HS-27A (cell line): ENCODE data around the gene NUTM1.

ENCODE experiments used
- DNase-seq: peaks from one replicate; pipeline ENCODE4 v3.0.0-alpha.2; 2012; ENCODE audit warnings: low read depth, missing footprints

NUTM1 gene

DNA sequence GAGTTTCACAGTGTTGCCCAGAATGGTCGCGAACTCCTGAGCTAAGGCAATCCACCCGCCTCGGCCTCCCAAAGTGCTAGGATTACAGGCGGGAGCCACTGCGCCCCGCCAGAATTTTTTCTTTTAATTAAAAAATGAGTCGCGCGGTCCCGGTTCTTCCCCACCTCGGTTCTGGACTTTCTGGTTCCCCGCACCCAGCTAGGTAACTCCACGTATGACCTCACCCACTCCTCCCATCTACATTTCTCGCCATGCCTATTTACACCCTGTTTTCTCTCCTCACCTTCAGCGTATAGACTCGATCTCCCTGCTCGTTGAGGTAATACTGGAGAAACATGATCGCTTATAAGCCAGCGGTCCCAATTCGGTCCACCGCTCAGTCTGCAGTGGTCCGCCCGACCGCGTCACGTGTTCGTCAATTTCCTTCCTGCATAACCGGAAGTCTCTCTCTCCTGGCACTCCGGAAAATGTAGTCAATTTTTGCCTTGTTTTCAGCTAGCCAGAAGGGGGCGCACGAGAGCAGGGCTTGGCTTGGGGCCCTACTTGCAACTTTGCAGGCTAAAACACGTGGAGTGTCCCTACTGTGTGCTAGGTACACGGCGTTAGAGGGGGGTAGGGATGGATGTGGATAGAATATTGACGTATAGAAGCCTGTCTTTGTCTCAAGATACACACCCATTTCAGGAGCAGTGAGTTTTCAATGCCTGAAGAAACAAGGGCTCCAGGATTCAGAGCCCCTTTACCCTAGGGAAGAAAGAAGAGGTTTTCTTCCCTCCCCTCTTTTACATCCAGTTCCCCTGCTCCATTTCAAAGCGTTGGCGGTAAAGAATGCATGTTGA lies at the start of gene NUTM1, which contains the start of gene NOP10:
NUTM1 (plus strand) TSS at position 579 of the 839 bp plus-strand sequence. CDS start 382 bp downstream, outside the sequence.
NOP10 (minus strand) TSS at position 400 of the 839 bp plus-strand sequence; CDS start at position 337, 63 bp downstream.
- DNase-seq, result peak; percentile 85

GRCh38 chr15:34297059-34297458 lies 46.1 kb upstream of the NUTM1 start:
- DNase-seq, result no peak

DNA sequence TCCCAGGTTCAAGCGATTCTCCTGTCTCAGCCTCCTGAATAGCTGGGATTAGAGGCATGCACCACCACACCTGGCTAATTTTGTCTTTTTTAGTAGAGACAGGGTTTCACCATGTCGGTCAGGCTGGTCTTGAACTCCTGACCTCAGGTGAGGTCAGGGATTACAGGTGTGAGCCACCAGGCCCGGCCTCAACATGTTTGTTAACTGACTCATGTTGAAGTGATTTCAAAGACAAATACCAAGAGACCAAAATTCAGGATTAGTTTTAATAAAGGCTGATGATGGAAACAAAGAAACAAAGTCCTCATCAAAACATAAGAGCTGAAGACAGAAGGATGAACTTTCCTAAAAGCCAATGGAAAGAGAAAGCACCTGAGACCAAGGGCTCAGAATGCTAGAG lies 42.1 kb upstream of the NUTM1 start:
- DNase-seq, result no peak

- DNase-seq, result peak; percentile 8
These were observed 38.5 kb upstream of the NUTM1 start for GRCh38 chr15:34304613-34305012.

DNA sequence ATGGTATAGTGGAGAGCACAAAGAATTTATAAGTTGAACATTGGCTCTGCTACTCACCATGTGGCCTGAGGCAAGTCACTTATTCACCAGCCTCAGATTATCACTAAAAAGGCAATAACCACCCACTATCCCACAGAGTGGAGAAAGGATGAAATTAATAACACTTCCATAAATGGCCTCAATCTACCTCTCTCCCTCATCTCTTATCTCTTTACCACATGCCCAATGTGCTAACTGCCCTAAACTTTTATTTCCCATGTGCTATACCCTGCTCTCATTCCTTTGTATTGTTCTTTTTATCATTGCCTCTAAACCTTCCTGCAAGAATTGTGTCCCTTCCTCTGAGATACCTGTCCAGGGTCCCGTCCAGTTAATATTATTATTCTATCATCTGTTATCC lies 31.6 kb upstream of the NUTM1 start:
- DNase-seq, result no peak

- no peak for DNase-seq
These were observed 28.3 kb upstream of the NUTM1 start for GRCh38 chr15:34314491-34315490.

DNA sequence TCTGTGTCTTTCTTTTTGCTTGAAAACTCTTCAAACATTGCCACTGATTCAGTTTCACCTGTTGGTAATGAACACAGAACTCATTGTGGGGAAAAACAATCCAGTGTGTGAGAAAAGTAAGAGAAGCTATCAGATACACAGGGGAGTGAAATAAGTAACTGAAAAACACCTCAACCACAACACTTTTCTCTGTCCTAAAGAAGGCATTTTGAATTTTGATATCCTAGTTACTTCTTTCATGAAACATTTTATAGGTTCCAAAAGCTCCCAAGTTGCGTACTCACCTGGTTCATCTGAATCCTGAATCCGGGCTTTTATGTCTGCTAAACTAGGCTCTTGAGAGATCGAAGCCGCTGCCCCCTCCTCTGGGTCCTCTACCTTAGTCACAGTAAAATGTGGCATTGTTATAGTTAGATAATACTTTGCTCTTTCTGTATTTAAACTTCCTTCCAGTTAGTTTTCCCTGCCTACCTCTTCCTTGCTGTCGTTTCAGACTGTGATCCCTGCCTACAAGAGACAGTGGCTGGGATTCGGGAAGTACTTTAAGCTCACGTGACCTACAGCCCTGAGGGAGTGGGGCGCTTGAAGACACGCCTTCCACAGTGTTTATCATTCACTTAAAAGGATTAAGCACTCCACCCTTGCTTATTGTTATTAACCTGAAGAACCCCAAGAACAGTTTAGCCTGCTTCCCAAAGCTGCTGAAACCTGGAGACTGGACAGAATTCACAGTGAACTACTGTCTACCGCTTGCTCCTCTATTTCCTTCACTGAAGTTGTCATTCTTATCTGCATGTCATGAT lies 24.6 kb upstream of the NUTM1 start:
- DNase-seq, result no peak

DNA sequence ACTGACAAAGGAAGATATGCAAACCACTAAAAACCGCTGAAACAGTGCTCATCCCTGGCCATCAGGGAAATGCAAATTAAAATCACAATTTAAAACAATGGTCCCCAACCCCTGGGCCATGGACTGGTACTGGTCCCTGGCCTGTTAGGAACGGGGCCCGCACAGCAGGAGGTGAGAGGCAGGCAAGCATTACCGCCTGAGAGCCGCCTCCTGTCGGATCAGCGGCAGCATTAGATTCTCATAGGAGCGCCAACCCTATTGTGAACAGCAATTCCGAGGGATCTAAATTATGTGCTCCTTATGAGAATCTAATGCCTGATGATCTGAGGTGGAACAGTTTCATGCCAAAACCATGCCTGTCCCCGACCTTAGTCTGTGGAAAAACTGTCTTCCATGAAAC lies 19.9 kb upstream of the NUTM1 start:
- no peak for DNase-seq

- no peak for DNase-seq
These were observed 18.2 kb upstream of the NUTM1 start for GRCh38 chr15:34324933-34325332.

GRCh38 chr15:34325368-34325767 lies 17.7 kb upstream of the NUTM1 start:
- no peak for DNase-seq

DNA sequence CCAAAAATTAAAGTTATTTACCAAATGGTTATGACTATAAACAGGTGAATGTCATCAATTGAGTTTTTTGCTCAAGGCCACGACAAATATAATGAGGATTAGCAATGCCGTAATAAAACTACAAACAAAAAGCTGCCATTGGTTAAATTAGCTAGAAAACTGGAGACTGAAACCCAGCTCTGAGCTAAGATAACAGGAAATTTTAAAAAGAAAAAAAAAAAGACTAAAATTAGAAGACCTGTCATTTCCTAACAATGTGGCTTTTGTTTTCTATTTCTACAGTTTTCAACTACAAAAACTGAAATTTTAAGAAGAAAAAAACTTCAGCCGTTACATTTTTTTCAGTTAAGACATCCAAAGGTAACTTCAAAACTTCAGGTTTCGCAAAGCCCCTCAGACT lies 15.2 kb upstream of the NUTM1 start:
- no peak for DNase-seq

GRCh38 chr15:34329006-34329405 lies 14.1 kb upstream of the NUTM1 start:
- DNase-seq, result no peak

GRCh38 chr15:34330279-34330678 lies 12.8 kb upstream of the NUTM1 start:
- DNase-seq, result no peak

DNA sequence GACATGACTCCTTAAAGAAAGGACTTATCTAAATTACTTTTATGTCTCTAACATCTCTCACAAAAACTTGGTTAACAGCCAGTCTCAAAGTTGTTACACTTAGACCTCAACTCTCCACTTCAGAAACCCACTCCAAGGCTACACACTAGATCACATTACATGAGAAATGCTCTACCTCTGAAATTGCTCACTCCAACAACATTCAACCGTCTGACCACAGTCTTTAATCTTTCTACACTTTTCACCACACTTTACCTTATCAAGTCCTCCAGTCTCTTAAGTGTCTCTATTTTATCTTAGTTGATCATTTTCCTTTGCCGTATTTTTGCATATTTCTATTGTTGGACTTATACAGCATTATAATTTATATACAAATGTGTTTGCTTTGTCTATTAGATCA lies 11.3 kb upstream of the NUTM1 start:
- no peak for DNase-seq

DNA sequence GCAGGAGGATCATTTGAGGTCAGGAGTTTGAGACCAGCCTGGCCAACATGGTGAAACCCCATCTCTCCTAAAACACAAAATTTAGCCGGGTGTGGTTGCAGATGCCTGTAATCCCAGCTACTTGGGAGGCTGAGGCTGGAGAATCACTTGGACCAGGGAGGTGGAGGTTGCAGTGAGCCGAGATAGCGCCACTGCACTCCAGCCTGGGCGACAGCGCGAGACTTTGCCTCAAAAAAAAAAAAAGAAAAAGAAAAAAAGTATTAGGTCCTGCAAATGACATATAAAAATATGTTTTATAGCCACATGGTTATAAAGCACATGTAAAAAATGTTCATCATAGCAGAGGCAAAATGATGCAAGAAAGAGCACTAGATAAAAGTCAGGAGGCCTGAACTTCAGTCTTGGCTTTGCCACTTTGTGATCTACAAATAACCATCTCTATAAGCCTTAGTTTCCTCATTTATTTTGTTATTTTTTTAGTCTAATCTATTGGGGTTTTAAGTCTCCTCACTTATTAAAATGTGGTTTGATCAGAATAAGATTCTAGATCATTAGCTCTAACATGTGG lies 10.5 kb upstream of the NUTM1 start:
- no peak for DNase-seq

DNA sequence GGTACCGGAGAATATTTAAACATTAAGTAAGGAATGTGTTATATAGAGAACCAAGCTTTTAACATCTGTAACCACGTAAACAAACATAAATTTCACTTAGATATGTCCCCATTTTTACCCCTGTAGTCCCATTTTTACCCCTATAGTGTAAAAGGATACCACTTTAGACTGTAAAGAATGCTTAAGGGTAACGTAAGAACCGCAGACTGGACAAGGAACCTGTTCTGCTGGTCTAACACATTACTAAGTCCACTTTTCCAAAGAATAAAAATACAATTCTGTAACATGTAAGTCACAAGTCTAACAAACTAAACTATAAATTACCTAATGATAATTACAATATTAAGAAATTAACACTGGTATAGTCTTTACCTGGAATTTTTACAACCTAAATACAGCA lies 8.4 kb upstream of the NUTM1 start:
- no peak for DNase-seq

DNA sequence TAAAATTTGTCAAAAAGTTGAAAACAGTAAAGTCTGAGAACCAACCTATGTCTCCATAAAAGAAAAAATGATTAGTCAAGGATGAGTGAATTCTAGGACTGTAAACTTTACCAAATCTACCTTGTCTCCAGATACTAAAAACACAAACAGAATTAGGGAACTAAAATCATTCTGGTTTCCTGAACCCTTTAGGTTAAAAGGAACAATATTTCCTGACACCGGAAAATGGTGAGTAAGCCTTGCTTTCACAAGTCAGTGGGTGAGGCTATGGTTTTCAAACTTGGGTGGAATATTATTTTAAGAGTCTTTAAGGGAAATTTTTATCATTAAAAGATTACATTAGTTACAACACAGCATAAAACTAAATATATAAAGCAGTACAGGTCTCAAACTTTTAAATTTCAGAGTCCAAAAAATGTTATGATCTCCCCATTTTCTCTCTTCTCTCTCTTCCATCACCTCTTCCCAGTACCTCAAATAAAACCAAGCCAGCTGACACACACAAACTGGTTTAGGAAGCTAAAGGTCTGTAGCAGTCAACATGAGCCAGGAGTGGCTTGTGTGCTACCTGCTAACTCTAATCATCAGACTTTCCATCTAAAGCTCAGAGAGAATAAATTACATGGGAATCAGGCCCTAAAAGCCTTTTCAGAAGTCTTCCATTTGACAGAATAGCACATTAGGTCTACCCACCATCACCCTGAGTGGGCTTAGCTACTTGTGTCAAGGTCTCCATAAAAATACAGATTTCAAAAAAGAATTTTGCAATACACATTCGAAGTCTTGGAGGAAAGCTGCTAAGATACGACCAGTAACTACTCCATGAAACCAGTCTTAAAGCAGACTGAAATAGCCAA lies 7.7 kb upstream of the NUTM1 start:
- no peak for DNase-seq

DNA sequence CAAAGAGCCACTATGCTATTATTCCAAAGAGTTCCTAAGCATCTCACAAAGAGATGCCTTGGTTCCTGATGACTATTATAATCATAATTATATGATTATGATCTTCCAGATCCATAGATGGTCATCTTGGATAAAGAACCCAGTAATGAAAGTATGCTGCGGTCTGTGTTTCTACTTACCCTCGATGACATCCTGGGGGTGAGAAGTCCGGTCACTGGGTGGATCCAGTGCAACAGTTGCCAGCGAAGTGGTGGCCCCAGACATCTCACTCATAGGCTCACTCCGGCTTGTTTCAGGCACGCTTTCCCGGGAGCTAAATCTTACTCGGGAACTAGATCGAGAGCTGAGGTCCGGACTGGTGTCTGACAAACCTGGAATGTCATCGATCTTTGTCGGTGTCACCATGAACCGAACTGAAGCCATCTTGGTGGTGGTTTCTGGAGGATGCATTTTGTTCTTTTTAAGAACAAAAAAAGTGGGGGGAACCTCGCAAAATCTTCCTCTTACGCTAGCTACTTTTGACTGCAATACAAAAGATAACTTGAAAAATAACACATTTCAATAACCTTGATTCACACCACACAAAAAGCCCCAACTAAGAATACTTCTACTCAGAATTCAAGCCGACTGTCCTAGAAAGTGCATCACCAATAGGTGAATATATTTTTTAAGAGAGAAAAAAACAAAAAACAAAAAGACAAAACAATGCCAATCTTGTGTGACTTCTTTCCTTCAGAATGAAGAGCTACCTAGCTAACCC lies 6.7 kb upstream of the NUTM1 start:
- no peak for DNase-seq

DNA sequence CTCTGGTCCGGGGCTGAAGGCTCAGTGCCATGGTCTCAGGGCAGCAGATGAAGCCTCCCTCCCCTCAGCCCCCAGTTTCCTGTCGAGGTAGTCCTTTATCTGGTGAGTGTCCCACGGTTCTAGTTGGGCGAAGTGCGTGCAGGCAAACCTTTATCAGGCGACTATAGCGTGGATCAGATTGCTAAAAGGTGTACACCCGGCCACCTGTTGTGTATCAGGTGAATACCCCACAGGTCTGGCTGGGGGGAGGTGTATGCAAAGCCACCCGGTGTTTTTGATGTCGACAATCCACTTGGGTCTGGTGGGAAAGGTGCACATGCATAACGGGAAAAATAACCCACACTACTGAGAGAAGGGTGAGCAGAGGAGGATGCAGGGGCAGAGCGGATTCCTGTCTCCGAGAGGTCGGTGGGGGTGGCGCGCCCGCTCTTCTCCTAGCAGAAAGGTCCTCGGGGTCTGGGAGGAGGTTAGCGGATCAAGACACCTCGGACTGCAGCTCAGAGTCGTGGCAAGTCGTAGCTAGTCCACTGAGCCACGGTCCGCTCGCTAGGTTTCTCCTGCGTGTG lies 6.0 kb upstream of the NUTM1 start:
- DNase-seq, result no peak
